Neutrophil (primary cell): ENCODE data around the gene YTHDC2.

Experiments used
- H3K27ac ChIP-seq: fragments of 200-600 bp; sonication (generic); 2 replicates; pipeline ENCODE4 v1.5.1; 2016; ENCODE audit warnings: mild to moderate bottlenecking, moderate library complexity
- H3K27me3 ChIP-seq: fragments of 200-600 bp; sonication (generic); 2 replicates; pipeline ENCODE4 v1.6.0; 2016; ENCODE audit warnings: mild to moderate bottlenecking
- H3K36me3 ChIP-seq: fragments of 200-600 bp; sonication (generic); 2 replicates; pipeline ENCODE4 v1.5.1; 2017
- H3K4me1 ChIP-seq, 2 experiments: fragments of 200-600 bp in 1 of 2; sonication (generic) in 1 of 2; 1 replicate in 1 of 2; 2 replicates in 1 of 2; pipeline versions ENCODE4 v1.5.1 to v1.6.1; 2013 to 2016; ENCODE audit warnings: low read depth in 1 of 2, low read length in 1 of 2, mild to moderate bottlenecking in 1 of 2, moderate library complexity in 1 of 2; ENCODE audit not compliant: control insufficient read depth in 1 of 2, insufficient read depth in 1 of 2
- H3K4me3 ChIP-seq, 2 experiments: fragments of 200-600 bp in 1 of 2; sonication (generic) in 1 of 2; 1 replicate in 1 of 2; 2 replicates in 1 of 2; pipeline ENCODE4 v1.5.1; 2013 to 2016; ENCODE audit warnings: low read depth in 1 of 2, low read length in 1 of 2, mild to moderate bottlenecking in 1 of 2, moderate library complexity in 1 of 2
- H3K9me3 ChIP-seq: fragments of 200-600 bp; sonication (generic); 2 replicates; pipeline ENCODE4 v1.5.1; 2016
- TF ChIP-seq, protein P1 (sequence below): fragments of 200-600 bp; sonication (generic); IDR thresholded peaks from 2 replicates; pipeline ENCODE4 v1.5.1; 2016; ENCODE audit warnings: antibody characterized with exemption

The YTHDC2 gene

DNA sequence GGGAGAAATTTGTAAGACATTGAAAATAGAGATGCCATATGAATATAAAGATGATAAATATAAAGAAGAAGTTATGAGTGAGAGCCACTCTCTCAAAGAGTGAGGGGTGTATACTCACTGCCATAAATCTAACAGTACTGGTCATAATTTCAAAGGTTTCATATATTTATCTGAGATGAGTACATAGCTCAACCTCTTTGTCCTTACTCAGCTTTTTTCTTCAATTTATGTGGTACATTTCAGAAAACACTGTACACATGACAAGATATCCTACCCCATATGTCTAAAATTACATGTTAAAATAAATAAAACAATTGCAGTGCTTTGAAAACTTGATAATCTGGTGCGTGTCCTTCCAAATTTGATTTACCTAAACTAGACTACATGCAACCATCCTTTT, 20.0 kb upstream of the YTHDC2 start:
- H3K4me1 ChIP-seq: peaks cover 1 to 5% of the 10 kb centered on the region in 2 experiments
- TF ChIP-seq, protein P1, sequence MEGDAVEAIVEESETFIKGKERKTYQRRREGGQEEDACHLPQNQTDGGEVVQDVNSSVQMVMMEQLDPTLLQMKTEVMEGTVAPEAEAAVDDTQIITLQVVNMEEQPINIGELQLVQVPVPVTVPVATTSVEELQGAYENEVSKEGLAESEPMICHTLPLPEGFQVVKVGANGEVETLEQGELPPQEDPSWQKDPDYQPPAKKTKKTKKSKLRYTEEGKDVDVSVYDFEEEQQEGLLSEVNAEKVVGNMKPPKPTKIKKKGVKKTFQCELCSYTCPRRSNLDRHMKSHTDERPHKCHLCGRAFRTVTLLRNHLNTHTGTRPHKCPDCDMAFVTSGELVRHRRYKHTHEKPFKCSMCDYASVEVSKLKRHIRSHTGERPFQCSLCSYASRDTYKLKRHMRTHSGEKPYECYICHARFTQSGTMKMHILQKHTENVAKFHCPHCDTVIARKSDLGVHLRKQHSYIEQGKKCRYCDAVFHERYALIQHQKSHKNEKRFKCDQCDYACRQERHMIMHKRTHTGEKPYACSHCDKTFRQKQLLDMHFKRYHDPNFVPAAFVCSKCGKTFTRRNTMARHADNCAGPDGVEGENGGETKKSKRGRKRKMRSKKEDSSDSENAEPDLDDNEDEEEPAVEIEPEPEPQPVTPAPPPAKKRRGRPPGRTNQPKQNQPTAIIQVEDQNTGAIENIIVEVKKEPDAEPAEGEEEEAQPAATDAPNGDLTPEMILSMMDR: no peak
- H3K9me3 ChIP-seq: no peaks in the 10 kb centered on the region
- H3K36me3 ChIP-seq: no peaks in the 10 kb centered on the region
- no peak overlapping the region for H3K27ac ChIP-seq
- H3K4me3 ChIP-seq: no peak overlapping the region
- peaks cover 96% of the 10 kb centered on the region for H3K27me3 ChIP-seq

DNA sequence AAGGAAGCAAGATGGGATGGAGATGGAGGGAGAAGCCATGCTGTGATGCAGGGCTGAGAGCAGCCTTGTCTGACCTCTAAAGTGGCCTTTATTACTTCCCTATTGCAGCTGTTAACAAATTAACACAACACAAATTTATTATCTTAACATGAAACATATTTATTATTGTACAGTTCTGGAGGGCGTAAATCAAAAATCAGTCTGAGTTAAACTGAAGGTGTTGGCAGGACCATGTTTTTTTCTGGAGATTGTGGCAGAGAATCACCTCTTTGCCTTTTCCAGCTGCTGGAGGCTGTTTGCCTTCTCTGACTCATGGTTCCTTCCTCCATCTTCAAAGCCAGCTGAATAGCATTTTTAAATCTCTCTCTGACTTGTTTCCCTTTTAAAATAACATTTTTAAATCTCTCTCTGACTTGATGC, 18.1 kb upstream of the YTHDC2 start:
- TF ChIP-seq, protein P1: no peak
- no peaks in the 10 kb centered on the region for H3K9me3 ChIP-seq

DNA sequence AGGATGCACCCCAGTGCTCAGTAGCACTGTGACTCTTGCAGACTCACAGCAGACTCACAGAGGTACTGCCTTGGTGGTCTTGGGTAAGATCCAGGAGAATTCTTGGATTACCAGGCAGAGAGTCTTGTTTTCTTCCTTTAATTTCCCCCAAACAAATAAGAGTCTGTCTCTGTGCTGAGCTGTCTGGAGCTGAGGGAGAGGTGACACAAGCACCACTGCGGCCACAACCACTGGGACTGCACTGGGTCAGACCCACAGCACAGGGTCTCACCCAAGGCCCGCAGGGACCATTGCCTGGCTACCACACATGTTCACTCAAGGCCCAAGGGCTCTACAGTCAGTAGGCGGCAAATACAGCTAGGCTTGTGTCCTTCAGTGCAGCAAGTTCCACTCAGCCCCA, 11.4 kb upstream of the YTHDC2 start:
- Histone ChIP-seq H3K4me1 (no peaks in the 10 kb centered on the region), H3K9me3 (no peaks in the 10 kb centered on the region), H3K27me3 (peaks cover 98% of the 10 kb centered on the region), H3K4me3 (no peak overlapping the region), H3K36me3 (no peaks in the 10 kb centered on the region), H3K27ac (no peak overlapping the region)
- TF ChIP-seq, protein P1: no peak

More for the DNA sequence above, 18.1 kb upstream of the YTHDC2 start:
- no peak overlapping the region for H3K27ac ChIP-seq
- no peaks in the 10 kb centered on the region for H3K36me3 ChIP-seq
- H3K4me3 ChIP-seq: no peak overlapping the region
- H3K27me3 ChIP-seq: peaks cover 96% of the 10 kb centered on the region
- H3K4me1 ChIP-seq: no peaks in the 10 kb centered on the region

DNA sequence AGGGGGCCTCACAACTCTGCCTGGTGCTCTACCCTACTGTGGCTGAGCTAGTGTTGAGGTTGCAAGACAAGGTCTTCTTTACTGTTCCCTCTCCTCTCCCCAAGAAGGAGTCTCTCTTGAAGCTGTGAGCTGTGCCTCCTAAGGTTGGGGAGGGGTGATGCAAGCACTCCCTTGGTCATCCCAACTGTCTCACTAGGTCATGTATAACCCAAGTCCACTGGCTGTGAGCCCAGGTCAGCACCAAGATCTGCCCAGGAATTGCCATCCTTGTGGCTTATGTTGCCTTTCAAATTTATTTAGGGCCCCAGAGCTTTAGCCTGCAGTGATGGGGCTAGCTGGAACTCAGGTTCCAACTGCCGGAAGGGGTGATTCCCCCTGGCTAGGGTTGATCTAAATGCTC, 10.3 kb upstream of the YTHDC2 start:
- TF ChIP-seq, protein P1: no peak
- H3K27me3 ChIP-seq: peaks cover 99% of the 10 kb centered on the region
- no peak overlapping the region for H3K4me3 ChIP-seq
- H3K4me1 ChIP-seq: no peaks in the 10 kb centered on the region
- no peaks in the 10 kb centered on the region for H3K36me3 ChIP-seq
- no peak overlapping the region for H3K27ac ChIP-seq
- no peaks in the 10 kb centered on the region for H3K9me3 ChIP-seq

DNA sequence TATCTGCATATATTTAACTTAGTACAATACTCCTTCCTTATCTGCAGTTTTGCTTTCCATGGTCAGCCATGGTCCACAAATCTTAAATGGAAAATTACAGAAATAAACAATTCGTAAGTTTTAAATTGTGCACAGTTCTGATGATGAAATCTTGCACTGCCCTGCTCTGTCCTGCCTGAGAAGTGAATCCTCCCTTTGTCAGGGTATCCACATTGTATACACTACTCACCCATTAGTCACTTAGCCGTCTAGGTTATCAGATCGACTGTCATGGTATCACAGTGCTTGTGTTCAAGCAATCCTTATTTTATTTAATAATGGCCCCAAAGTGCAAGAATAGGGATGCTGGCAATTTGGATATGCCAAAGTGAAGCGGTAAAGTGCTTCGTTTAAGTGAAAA, 8.3 kb upstream of the YTHDC2 start:
- Histone ChIP-seq H3K27ac (no peak overlapping the region), H3K4me3 (no peak overlapping the region), H3K9me3 (no peaks in the 10 kb centered on the region), H3K27me3 (peaks cover 99% of the 10 kb centered on the region), H3K36me3 (no peaks in the 10 kb centered on the region), H3K4me1 (no peaks in the 10 kb centered on the region)
- TF ChIP-seq, protein P1: no peak

DNA sequence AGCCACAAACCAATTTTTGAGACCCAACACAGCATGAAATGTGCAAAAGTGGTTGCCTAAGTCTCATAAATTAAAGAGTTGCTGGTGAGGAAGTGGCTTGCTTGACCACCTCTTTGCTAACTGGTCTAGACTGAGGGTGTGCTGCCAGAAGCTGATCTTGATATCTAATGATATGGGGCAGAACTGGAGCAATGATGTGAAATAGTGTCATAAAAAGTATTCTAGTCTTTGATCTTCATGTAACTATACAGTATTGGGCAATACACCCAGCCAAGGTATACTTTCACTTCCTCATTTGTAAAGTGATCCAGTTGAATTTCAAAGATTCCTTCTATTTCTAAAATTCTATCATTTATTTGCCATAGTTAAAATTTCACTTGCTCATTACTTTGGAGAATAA, 5.9 kb upstream of the YTHDC2 start:
- H3K27me3 ChIP-seq: peaks cover 100% of the 10 kb centered on the region
- no peaks in the 10 kb centered on the region for H3K9me3 ChIP-seq
- H3K36me3 ChIP-seq: no peaks in the 10 kb centered on the region
- TF ChIP-seq, protein P1: no peak
- H3K4me1 ChIP-seq: no peaks in the 10 kb centered on the region
- no peak overlapping the region for H3K27ac ChIP-seq
- H3K4me3 ChIP-seq: no peak overlapping the region
